Brain pericyte (primary cell): ENCODE data around the gene OSBPL1A.

ENCODE experiments used
- DNase-seq: peaks from one replicate; pipeline ENCODE4 v3.0.0-alpha.2; 2012; ENCODE audit warnings: low read depth, low spot score

The OSBPL1A gene

DNA sequence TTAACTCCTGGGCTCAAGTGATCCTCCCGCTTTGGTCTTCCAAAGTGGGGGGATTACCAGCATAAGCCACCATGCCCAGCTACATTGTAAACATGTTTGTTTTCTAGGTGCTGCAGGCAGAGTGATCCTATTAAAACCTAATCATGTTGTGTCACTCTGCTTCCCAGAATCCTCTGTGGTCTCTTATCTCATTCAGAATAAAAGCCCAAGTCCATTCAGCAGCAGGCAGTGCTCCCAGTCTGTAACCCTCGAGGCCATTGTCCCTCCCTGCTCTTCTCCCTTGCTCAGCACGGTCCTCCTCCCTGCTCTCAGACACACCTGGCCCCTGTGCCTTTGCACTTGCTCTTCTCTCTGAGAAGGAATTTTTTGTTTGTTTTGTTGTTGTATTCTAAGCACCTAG lies 269.9 kb downstream of the OSBPL1A start:
- DNase-seq, result no peak

- no peak for DNase-seq
Observed at GRCh38 chr18:24126155-24126961, 271.3 kb downstream of the OSBPL1A start.

DNA sequence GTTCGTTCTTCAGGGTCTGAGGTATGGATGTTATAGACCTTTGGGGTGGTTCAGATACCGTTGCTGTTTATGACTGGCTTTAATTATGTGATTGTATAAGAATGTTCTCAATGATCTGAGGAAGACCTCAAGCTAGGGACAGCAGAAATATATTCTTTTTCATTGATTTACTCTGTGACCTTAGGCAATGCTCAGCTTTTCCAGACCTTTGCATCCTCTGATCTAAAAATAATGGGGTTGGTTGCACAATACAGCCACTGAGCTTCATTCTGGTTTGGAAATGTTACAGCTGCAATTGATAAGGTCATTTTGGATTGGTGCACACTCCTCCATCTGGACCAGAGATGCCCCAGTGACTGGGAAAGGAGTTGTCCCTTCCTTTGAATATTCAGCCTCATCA lies 276.0 kb downstream of the OSBPL1A start:
- DNase-seq, result no peak

GRCh38 chr18:24120676-24121075 lies 276.9 kb downstream of the OSBPL1A start:
- no peak for DNase-seq

DNA sequence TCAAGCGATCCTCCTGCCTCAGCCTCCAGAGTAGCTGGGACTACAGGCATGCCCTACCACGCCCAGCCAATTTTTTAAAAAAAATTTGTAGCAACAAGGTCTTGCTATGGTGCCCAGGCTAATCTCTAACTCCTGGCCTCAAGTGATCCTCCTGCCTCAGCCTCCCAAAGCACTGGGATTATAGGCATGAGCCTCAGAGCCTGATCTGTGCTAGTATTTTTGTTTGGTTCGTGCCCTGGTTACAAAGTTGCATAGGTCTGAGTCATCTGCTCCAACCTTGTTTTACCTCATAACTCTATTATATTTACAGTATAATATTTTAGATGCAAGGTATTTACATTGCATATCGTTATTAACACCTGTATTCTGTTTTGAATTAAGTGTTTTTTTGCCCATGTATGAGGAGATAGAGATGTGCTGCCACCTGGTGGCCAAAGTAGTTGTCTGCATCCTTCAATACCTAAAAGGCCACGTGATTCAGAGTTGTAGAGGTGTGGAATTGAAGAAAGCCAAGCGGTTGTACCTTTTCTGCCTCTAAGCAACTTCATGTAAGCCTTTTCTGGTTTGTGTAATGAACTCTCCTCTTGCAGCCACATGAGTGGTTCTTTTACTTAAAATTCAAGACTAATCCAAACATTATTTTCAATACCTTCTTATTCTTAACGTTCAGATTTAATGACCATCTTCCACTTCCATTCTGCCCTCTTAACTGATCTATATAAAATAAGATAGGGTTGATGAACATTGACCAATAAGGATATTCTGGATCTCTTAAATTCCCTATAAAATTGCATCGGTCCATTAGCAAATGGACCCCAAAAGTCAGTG lies 278.7 kb downstream of the OSBPL1A start:
- DNase-seq, result no peak

- no peak for DNase-seq
Observed at GRCh38 chr18:24115628-24116027, 282.0 kb downstream of the OSBPL1A start.

DNA sequence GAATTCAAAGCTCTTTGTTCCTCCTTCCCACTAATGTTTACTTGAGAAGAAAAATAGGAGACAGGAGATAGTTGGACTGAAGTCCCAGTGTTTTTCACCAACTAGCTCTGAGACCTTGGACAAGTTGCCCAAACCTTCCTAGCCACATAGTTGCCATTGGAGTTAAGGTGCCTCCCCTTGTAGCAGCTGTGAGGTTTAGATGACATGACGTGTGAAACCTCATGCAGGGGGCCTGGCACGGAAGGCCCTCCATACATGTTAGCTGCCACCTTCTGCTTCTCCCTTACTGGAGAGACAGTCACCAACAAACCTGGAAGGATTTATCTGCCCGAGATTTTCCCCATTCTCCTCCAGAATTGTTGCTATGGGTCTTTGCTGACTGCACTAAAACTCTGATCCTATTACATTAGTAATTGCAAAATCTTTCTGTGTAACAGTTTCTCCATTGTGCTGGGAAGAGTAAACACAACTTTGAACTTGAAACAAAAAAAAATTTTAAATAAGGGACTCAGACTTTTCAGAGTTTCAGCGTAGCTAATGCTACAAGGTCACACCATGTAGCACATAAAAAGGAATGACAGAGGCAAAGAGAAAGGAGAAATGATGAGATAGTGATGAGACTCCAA lies 282.6 kb downstream of the OSBPL1A start:
- no peak for DNase-seq

- DNase-seq, result no peak
Observed at GRCh38 chr18:24112874-24113615, 284.6 kb downstream of the OSBPL1A start.

DNA sequence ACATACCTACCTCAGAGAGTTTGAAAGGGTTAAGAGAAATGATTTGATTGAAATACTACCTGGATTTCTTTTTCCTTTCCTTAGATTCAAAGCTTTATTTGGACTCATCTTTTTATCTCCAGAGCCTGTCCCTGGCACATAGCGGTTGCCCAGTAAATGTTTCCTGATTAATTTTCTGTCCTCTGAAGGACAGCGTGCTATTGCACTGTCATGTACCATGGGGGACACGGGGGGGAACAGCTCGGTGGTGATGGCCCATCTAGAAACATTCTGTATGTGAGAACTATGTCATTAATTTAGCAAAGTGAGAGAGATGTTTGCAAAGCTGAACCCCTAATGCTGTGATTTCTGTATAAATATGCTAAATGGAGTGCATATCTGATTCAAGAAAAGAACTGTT lies 285.2 kb downstream of the OSBPL1A start:
- DNase-seq, result no peak
